Osteoblast (primary cell): Measurements from ENCODE around the gene SPAG16. TPM values are rescaled to one million over a fixed set of nuclear protein-coding genes. Genes with fewer than 3 reads are reported as not detected.

ENCODE experiments used
- DNase-seq: peaks from one replicate; pipeline ENCODE4 v3.0.0; 2011; ENCODE audit warnings: low spot score, mixed read lengths; ENCODE audit not compliant: insufficient read length; ENCODE audit errors: missing footprints
- H2AFZ ChIP-seq: 2 replicates; pipeline ENCODE4 v1.6.0; 2011; ENCODE audit warnings: mild to moderate bottlenecking, low read length
- H3K27ac ChIP-seq: 2 replicates; pipeline ENCODE4 v1.5.1; 2011; ENCODE audit warnings: mild to moderate bottlenecking, low read depth, low read length, moderate library complexity
- H3K27me3 ChIP-seq: 2 replicates; pipeline ENCODE4 v1.6.0; 2012; ENCODE audit warnings: mild to moderate bottlenecking, control low read depth, inconsistent platforms, low read length, moderate library complexity; ENCODE audit not compliant: insufficient read depth
- H3K36me3 ChIP-seq: 2 replicates; pipeline ENCODE4 v1.5.1; 2011; ENCODE audit warnings: mild to moderate bottlenecking, low read length, control low read depth, moderate library complexity; ENCODE audit not compliant: insufficient read depth
- H3K4me1 ChIP-seq: 2 replicates; pipeline ENCODE4 v1.5.1; 2011; ENCODE audit warnings: mild to moderate bottlenecking, low read length, control low read depth, moderate library complexity; ENCODE audit not compliant: insufficient read depth
- H3K4me2 ChIP-seq: 2 replicates; pipeline ENCODE4 v1.6.0; 2011; ENCODE audit warnings: mild to moderate bottlenecking, low read length; ENCODE audit not compliant: insufficient read depth
- H3K4me3 ChIP-seq: fragments of 200-600 bp; sonication (generic); 3 replicates; pipeline ENCODE4 v1.5.1; 2012; ENCODE audit warnings: mild to moderate bottlenecking, low read length, inconsistent platforms; ENCODE audit not compliant: insufficient read depth
- H3K79me2 ChIP-seq: 2 replicates; pipeline ENCODE4 v1.6.0; 2012; ENCODE audit warnings: mild to moderate bottlenecking, low read length, control low read depth, inconsistent platforms; ENCODE audit not compliant: insufficient read depth
- H3K9me3 ChIP-seq: 2 replicates; pipeline ENCODE4 v1.5.1; 2011; ENCODE audit warnings: low read depth, low read length, control low read depth
- H4K20me1 ChIP-seq: 2 replicates; pipeline ENCODE4 v1.6.0; 2012; ENCODE audit warnings: mild to moderate bottlenecking, low read length, control low read depth; ENCODE audit not compliant: insufficient read depth
- CTCF ChIP-seq: IDR thresholded peaks from 2 replicates; pipeline ENCODE4 v1.5.1; 2011; ENCODE audit warnings: mild to moderate bottlenecking, low read depth, low read length, moderate library complexity; ENCODE audit errors: extremely low read depth
- total RNA-seq: library from RNA; depleted of rRNA; stranded (reverse); fragments of >200 nt; gene quantifications from 2 replicates; pipeline ENCODE4 v1.2.3, GENCODE V29; 2012

The SPAG16 gene
- total RNA-seq, 1 donor: 47.8 TPM

- Histone ChIP-seq H4K20me1 (no peaks in the 10 kb centered on the region), H3K9me3 (no peaks in the 10 kb centered on the region), H3K27ac (no peak overlapping the region), H3K4me1 (no peaks in the 10 kb centered on the region), H3K4me2 (no peak overlapping the region), H3K4me3 (no peak overlapping the region), H2AFZ (no peak overlapping the region), H3K36me3 (no peaks in the 10 kb centered on the region), H3K27me3 (no peaks in the 10 kb centered on the region), H3K79me2 (no peaks in the 10 kb centered on the region)
- no peak for TF ChIP-seq CTCF
- DNase-seq: no peak
Measured at GRCh38 chr2:214380681-214381080, 1096.4 kb downstream of the SPAG16 start.

GRCh38 chr2:214382229-214382628, 1098.0 kb downstream of the SPAG16 start:
- no peak overlapping the region for H2AFZ ChIP-seq
- no peak overlapping the region for H3K4me3 ChIP-seq
- no peaks in the 10 kb centered on the region for H4K20me1 ChIP-seq
- TF ChIP-seq CTCF: no peak
- H3K79me2 ChIP-seq: no peaks in the 10 kb centered on the region
- H3K27me3 ChIP-seq: no peaks in the 10 kb centered on the region
- H3K4me1 ChIP-seq: no peaks in the 10 kb centered on the region
- H3K36me3 ChIP-seq: no peaks in the 10 kb centered on the region
- no peak overlapping the region for H3K4me2 ChIP-seq
- no peak for DNase-seq
- H3K27ac ChIP-seq: no peak overlapping the region
- no peaks in the 10 kb centered on the region for H3K9me3 ChIP-seq

- Histone ChIP-seq H3K27me3 (no peaks in the 10 kb centered on the region), H2AFZ (no peak overlapping the region), H3K79me2 (no peaks in the 10 kb centered on the region), H3K4me2 (no peak overlapping the region), H3K36me3 (no peaks in the 10 kb centered on the region), H3K9me3 (no peaks in the 10 kb centered on the region), H4K20me1 (no peaks in the 10 kb centered on the region), H3K4me3 (no peak overlapping the region), H3K4me1 (no peaks in the 10 kb centered on the region), H3K27ac (no peak overlapping the region)
- no peak for DNase-seq
- no peak for TF ChIP-seq CTCF
Measured at GRCh38 chr2:214386720-214387119, 1102.5 kb downstream of the SPAG16 start.

GRCh38 chr2:214389334-214389733, 1105.1 kb downstream of the SPAG16 start:
- no peaks in the 10 kb centered on the region for H3K9me3 ChIP-seq
- H3K36me3 ChIP-seq: no peaks in the 10 kb centered on the region
- H3K27me3 ChIP-seq: no peaks in the 10 kb centered on the region
- no peaks in the 10 kb centered on the region for H4K20me1 ChIP-seq
- no peak overlapping the region for H3K4me3 ChIP-seq
- H3K4me2 ChIP-seq: no peak overlapping the region
- no peak for TF ChIP-seq CTCF
- H3K4me1 ChIP-seq: no peaks in the 10 kb centered on the region
- H2AFZ ChIP-seq: no peak overlapping the region
- no peak overlapping the region for H3K27ac ChIP-seq
- DNase-seq: no peak
- no peaks in the 10 kb centered on the region for H3K79me2 ChIP-seq
